ENCODE data around the gene SPEM3.

Gene SPEM3

DNA sequence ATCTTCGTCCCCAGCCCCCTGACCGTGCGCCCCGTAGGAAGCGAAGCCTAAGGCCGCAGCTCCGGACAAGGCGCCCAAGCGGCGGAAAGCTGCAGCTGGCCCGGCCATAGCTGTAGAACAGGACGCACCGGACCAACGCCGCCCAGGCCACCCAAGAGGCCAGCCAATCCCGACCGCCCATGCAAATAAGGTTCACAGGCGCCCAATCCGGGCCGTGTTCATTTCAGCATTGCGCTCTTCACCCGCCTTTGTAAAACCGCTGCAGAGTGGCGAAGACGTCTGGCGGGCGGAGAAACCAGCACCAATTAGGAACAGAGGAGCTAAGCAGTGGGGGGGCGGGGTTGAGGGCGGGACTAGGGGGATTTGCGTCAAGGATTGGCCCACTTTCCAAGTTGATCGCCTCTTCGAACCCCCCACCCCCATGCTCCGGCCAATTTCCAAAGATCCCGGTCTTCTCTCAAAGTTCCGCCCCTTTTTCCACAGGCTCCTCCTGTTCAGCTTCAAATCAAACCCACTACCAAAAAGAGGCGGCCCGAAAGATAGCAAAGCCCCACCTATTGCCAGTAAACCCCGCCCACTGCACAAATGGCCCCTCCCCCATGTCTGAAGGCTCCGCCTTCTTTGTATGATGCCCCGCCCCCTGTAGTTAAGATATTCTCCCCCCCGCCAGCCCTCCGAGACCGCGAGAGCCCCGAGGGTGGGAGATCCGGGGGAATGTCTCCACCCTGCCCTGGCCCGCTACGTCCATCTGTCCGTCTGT, 24.5 kb upstream of the SPEM3 start, which contains the start of gene TMEM256:
Gene TMEM256 (minus strand): TSS at position 121 of the 760 bp plus-strand sequence. CDS start 13 bp downstream, at position 108.
- peak; percentile 100 for DNase-seq

DNA sequence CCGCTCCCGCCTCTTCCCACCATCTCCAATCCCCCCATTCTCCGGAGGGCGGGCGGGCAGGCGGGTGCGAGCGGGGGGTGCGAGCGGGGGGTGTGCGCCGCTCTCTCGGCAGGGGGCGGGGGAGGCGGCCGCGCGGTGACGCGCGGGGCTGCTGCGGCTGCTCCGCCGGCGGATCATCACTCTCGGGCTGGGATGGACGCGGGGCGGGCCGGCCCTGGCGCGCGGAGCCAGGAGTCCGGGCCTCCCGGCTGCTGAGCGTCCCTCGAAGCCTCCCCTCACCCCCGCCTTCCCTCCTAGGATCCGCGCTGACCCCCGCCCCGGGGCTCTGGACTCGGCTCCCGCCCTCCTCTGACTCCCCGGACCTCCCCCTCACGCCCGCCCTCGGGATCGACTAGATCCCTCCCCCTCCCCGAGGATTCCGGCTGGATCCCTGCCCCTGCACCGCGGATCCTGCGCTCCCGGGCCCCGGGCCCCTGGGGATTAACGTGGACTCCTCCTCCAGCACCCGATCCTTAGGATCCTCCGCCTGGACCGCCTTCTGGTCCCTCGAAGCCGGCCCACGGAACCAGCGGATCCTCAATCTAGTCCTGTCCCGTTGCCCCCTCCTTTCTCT, 23.8 kb upstream of the SPEM3 start:
- DNase-seq, result no peak

DNA sequence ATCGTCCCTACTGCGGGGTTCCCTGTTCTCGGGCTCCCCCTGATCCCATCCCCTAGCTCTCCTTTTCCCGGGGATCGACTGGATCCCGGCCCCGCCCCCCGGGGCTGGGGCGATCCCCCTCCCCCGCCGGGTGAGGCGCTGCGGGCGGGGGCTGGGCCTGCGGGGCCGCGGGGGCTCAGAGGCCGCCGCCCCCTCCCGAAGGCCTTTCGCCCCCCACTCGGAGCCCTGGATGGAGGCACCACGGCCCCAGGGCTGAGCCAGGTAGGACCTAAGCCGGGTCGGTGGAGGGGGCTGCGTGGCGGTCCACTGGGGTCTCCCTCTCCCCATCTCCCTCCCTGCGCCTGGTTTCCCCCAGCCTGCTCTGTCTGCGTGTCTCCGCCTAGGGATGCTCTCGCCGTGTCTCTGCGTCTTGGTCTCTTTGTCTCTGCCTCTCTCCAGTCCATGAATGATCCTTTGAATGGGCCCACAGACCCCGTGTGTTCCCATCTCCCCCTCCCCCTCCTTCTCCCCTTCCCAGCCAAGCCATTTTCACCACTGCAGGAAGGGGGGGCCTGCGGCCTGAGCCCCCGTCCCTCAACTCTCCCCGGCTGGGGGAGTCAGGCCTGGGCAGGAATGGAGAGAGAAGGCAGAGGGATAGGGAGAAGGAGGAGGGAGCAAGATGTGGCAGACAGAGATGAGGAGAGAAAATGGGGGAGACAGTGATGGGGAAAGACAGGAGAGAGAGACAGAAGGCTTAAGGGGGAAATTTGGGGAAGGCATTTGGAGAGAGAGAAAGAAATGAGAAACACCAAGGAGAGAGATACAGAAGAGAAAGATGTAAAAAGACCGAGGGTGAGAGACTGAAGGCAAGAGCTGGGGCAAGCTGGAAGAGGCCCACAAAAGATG, 23.1 kb upstream of the SPEM3 start:
- no peak for DNase-seq

DNA sequence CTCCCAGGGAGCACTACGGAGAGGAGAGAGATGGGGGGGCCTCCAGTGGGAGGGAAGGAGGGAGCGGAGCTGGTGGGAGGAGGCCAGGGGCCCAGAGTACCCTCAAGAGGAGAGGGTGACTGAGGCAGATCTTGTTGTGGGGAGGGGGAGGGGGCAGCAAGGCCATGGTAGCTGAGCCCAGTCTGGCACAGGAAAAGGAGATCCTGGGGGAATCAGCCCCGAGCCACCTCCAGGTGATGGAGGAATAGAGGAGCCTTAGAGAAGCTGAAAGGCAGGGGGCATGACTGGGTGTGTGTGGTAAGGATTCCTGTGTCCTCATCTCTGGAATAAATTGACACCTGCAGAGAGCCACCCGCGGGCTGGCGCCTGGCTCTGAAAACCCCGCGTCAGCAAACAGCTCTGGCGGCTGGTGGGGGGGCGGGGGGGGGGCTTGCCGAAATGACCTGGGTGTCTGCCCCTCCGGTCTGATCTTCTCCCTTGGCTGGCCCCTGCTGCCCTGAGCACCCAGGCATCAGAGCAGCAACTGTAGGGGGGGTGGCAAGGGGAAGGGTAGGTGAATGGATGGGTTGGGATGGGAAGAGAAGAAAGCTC, 22.3 kb upstream of the SPEM3 start:
- DNase-seq, result no peak

DNA sequence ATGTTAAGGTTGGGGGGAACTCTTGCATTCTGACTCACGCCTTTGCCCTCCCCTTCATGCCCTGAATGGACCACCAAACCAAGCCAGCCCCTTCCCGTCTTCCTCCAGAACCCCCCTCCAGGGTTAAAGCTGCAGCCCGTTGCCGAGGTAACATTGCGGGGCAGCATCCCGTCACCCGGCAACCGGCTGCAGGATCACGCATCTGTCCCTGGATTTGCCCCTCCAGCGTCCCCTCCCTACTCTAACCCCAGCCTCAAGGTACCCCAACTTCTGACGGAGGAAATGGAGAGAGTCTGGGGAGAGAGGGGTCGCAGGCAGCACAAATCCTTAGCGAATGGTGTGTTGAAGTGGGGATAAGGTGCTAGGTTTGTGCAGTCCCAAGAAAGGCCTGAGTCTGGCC, 21.6 kb upstream of the SPEM3 start:
- DNase-seq, result no peak

DNA sequence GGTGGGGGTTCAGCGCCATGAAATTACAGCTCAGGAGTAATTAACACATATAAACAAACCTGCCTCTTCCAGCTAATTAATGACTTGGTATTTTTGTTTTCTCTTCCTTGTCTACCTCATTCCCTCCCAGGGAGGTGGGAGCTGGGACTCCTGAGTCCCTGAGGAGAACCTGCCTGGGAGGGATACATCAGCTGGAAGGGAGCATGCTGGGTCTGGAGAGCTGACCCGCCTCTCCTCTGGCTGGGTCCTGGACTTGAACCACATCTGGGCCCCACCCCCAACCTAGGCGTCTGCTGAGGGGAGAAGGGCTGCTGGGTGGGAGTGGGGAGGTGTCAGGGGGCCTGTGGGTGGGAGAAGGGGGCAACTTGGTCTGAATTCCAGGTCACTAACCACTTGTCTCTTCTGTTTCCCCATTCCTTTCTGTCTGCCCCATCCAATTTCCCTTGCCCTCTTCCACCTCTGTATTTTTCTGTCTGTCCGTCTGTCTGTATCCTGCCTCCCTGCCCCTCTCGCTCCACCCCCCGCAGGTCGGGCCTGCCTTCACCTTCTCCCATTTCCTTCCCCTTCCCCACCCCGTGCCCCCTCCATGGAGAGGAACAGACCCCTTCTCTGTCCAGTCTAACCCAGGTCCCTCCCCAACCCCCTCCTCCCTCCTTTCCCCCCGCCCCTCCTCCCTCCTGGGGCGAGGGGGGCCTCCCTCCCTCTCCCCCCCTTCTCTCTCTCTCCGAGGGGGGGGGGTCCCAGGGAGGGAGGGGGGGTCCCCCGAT, 21.0 kb upstream of the SPEM3 start, which contains the start of gene NLGN2:
Gene NLGN2 (plus strand): TSS at position 361 of the 767 bp plus-strand sequence. CDS start 411 bp downstream, outside the sequence.
- DNase-seq, result no peak

DNA sequence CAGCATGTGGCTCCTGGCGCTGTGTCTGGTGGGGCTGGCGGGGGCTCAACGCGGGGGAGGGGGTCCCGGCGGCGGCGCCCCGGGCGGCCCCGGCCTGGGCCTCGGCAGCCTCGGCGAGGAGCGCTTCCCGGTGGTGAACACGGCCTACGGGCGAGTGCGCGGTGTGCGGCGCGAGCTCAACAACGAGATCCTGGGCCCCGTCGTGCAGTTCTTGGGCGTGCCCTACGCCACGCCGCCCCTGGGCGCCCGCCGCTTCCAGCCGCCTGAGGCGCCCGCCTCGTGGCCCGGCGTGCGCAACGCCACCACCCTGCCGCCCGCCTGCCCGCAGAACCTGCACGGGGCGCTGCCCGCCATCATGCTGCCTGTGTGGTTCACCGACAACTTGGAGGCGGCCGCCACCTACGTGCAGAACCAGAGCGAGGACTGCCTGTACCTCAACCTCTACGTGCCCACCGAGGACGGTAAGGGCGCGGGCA, 20.4 kb upstream of the SPEM3 start:
- no peak for DNase-seq

DNA sequence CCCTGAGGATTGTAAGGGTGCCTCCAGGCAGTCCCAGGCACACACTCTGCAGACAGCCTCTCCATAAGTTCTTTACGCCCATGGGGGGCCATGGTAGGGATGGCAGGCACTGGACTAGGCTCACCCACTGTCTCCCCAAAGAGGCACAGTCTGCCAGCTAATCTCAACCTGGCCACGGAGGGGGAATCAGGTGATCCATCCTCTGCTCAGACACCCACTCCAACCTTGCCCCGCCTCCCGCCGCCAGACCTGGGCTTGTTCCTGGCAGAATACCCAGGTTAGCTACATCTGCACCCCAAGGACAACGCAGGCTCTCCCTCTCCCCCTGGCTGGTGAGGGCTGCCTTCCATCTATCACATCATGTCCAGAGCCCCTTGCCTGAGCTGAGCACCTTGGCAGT, 19.8 kb upstream of the SPEM3 start:
- no peak for DNase-seq

DNA sequence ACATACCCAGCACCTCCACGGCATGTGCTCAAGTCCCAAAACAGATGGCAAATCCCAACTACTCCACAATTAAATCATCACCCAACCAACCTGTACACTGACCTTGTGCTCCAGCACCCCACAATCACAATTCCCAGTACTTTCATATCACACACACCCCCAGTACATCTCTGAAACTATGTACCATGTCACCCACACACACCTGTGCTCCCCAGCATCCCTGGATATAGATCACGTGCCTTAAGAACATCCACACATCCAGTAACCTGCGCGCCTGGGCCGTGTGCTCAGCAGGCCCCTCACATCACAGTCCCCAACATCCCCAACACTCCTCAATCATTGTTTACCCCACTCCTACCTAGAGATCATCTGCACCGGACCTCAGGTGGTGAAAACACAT, 18.9 kb upstream of the SPEM3 start:
- DNase-seq, result no peak

DNA sequence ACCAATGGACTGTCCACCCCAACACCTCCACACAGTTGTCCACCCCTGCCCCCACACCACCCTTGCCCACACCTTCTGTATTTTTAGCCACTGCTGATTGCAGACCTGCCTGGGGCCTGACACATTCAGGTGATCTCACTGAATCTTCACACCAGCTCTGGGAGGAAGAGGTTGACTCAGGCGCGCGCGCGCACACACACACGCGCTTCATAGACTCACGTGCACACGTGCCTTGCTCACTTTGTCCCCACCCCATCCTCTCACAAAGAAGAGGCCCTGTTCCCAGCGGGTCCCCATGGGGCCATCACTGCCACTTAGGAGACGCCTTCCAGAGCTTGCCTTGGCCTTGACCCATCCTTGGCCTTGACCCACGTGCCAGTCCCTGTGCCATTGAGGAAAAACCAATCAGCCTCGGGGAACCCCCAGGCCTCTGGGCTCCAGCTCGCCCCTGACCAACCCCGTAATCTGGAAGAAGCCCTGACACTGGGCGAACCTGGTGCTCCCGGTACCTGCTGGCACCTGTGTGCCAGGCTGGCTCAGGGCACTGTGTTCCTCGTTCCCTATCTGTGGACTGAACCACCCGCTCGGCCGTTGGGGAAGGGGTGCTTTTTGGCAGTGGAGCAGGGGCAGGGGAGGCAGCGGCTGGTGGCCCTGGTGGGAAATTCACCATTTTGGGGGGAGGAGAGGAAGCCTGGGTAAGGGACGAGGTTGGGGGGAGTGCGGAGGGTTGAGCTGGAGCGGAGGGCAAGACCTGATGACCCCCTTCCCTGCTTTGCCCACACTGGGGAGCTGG, 17.8 kb upstream of the SPEM3 start:
- no peak for DNase-seq

DNA sequence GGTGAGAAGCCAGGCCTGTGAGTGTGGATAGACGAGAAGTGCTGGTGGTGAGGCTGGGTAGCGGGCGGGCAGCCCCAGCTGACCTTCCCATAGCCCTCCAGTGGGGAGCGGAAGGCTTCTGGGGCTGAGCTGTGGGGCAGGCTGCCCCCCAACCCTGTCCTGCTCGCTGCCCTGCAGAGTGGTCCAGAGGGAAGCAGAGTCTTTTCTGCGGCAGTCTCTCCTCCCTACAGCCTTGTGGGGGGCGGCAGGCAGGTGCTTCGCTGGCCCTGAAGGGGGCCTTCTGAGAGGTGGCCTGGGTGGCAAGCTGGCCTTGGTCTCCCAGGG, 17.3 kb upstream of the SPEM3 start:
- no peak for DNase-seq

DNA sequence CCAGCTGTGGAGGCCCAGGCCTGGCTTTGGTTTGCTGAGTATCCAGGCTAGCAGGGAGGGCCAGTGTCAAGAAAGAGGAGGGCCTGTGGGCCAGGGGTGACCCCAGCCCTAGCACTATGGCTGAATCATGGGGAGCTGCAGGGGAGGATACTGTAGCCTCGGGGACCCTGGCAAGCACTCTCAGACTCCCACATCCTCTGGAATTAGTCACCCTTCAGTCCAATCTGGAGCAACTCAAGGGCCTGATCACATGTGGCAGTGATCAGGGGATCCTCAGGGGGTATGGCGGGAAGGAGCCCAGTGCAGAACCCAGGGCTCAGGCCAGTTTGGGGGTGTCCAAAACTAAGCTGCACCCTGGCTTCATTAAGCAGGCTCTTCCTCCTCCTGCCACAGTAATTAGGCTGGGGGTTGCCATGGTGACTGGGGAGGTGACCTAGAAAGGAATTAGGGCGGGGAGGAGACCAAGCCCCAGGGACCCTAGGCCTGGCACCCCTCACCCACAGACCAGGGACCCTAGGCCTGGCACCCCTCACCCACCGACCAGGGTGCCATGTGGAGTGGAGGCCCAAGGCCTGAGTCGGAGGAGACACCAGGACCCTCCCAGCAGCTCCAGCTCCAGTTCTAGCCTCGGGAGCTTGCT, 15.2 kb upstream of the SPEM3 start:
- DNase-seq, result no peak

DNA sequence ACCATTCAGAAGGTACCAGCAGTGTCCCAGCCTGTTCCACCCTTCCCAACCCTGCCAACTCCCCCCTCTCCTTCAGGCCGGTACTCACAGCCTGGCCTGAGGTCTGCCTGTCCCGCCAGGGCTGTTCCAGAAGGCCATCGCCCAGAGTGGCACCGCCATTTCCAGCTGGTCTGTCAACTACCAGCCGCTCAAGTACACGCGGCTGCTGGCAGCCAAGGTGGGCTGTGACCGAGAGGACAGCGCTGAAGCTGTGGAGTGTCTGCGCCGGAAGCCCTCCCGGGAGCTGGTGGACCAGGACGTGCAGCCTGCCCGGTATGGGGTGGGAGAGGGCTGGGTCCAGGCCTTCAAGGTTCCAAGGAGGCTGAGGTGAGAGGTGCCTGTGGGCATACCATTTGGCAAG, 13.8 kb upstream of the SPEM3 start:
- no peak for DNase-seq

DNA sequence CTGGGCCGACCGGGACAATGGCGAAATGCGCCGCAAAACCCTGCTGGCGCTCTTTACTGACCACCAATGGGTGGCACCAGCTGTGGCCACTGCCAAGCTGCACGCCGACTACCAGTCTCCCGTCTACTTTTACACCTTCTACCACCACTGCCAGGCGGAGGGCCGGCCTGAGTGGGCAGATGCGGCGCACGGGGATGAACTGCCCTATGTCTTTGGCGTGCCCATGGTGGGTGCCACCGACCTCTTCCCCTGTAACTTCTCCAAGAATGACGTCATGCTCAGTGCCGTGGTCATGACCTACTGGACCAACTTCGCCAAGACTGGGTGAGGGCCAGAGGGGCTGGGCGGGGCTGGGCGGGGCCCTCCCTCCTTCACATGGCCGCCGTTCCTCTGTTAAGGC, 12.9 kb upstream of the SPEM3 start:
- no peak for DNase-seq

DNA sequence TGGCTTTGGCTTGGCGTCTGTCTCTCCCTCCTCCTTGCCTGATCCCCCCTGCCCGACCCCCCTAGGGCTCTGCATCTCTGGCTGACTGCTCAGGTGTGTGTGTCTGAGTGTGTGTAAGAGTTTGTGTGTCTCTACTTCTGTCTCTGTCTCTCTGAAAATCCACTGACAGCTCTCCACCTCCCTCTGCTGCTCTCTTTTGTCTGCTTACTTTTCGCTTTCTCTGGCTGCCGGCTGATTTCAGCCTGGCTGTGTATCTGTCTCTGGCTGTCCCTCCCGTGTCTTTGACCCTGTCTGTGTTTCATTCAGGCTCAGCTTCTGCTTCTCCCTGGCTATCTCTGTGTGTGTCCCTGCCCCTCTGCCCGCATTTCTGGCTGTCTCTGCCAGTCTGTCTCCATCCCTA, 12.3 kb upstream of the SPEM3 start:
- DNase-seq, result no peak

DNA sequence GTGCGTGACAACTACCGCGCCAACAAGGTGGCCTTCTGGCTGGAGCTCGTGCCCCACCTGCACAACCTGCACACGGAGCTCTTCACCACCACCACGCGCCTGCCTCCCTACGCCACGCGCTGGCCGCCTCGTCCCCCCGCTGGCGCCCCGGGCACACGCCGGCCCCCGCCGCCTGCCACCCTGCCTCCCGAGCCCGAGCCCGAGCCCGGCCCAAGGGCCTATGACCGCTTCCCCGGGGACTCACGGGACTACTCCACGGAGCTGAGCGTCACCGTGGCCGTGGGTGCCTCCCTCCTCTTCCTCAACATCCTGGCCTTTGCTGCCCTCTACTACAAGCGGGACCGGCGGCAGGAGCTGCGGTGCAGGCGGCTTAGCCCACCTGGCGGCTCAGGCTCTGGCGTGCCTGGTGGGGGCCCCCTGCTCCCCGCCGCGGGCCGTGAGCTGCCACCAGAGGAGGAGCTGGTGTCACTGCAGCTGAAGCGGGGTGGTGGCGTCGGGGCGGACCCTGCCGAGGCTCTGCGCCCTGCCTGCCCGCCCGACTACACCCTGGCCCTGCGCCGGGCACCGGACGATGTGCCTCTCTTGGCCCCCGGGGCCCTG, 11.5 kb upstream of the SPEM3 start:
- DNase-seq, result no peak

DNA sequence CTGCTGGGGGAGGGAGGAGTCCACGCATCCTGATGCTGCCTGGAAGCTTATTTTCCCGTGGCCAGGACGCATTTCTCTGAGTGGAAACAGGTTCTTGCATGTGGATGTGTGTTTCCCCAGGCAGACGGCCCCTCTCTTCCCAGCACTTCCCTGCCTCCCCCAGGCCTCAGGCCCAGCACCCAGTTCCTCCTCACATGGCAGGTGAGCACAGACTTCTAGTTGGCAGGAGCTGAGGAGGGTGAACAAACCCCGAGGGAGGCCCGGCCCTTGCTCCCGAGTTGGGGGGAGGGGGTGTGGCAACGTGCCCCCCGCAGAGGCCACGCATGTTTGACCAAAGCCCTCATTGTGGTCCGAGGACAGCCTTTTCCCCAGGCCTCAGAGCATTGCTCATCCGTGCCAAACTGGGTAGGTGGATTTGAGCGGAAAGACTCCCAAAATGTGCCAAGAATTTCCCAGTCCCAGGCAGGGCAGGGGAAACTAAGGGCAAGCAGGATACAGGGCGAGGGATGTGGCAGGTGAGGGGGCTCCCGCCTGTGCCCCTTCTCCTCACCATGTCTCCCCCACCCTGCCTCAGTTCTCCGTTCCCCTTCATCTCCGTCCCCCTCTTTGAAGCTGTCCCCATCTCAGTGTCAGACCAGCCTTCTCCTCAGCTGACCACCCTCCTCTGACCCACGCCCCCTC, 10.0 kb upstream of the SPEM3 start:
- DNase-seq, result no peak

DNA sequence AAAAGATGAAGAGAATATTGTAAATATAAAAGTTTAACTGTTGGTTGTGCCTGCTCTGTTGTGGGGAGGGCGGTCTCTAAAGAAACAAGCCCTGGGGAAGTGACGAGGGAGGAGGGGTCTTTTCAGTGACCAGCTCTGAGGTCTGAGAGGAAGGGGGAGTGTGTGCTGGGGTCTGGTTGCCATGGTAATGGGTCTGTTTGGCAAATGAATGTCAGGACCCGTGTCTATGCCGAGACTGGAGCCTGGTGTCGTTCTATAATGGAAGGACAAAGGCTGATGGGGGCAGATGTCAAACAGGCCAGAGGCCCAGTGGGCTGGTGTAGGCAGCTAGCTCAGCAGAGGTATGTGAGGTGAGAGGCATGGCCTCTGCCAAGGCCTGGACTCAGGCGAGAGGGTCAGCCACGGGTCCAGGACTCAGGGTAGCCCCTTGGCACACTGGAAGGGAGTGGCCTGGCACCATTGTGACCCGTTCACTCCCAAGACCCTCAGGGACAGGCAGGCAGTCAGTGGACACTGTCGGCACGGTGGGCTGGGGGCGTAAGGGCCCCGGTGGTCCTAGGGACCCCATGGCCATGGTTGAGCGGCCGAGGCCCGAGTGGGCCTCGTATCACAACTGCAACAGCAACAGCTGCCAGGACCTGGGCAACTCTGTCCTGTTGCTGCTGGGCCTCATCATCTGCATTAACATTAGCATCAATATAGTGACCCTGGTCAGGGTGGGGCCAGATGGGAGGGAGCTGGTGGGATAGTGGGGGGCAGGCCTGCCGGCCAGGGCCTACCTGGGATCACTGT, 8.6 kb upstream of the SPEM3 start, which contains the start of gene SPEM1:
Gene SPEM1 (plus strand): TSS at position 506 of the 792 bp plus-strand sequence. CDS start 61 bp downstream, at position 567.
- no peak for DNase-seq

DNA sequence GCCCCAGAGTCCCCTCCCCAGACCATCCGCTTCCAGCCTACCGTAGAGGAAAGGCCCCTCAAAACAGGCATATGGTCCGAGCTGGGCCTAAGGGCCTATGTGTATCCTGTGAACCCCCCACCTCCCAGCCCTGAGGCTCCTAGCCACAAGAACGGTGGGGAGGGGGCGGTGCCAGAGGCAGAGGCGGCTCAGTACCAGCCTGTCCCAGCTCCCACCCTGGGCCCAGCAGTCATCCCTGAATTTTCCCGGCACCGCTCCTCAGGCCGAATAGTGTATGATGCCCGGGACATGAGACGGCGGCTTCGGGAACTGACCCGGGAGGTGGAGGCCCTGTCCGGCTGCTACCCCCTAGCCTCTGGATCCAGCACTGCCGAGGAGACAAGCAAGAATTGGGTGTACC, 7.5 kb upstream of the SPEM3 start:
- no peak for DNase-seq
